ENCODE measurements around the gene CAMSAP1.

CAMSAP1 gene

GRCh38 chr9:135770203-135770535, 137.2 kb downstream of the CAMSAP1 start:
- H3K9me3 ChIP-seq (replicated peaks; ENCODE audit: low read length): peaks cover 7% of the 10 kb centered on the region
- no peak overlapping the region for H3K4me2 ChIP-seq (ENCODE audit: low read length)
- H3K36me3 ChIP-seq (ENCODE audit: insufficient read depth, low read length): no peaks in the 10 kb centered on the region
- no peak overlapping the region for H3K9ac ChIP-seq (ENCODE audit: low read depth, low read length)
- H3K4me1 ChIP-seq (ENCODE audit: control insufficient read depth, insufficient read depth, low read length): no peaks in the 10 kb centered on the region
- no peaks in the 10 kb centered on the region for H3K27me3 ChIP-seq (ENCODE audit: control insufficient read depth, insufficient read depth, low read length)
- H3K4me3 ChIP-seq (ENCODE audit: low read length): no peak overlapping the region

GRCh38 chr9:135769489-135770202, 137.7 kb downstream of the CAMSAP1 start:
- Histone ChIP-seq H3K4me2 (ENCODE audit: low read length) (no peak overlapping the region), H3K27me3 (ENCODE audit: control insufficient read depth, insufficient read depth, low read length) (no peaks in the 10 kb centered on the region), H3K36me3 (ENCODE audit: insufficient read depth, low read length) (no peaks in the 10 kb centered on the region), H3K4me3 (ENCODE audit: low read length) (no peak overlapping the region), H3K4me1 (ENCODE audit: control insufficient read depth, insufficient read depth, low read length) (no peaks in the 10 kb centered on the region), H3K9me3 (replicated peaks; ENCODE audit: low read length) (peaks cover 7% of the 10 kb centered on the region), H3K9ac (ENCODE audit: low read depth, low read length) (no peak overlapping the region)

- Histone ChIP-seq H3K4me2 (ENCODE audit: low read length) (no peak overlapping the region), H3K4me3 (ENCODE audit: low read length) (no peak overlapping the region), H3K9me3 (replicated peaks; ENCODE audit: low read length) (peaks cover 7% of the 10 kb centered on the region), H3K36me3 (ENCODE audit: insufficient read depth, low read length) (no peaks in the 10 kb centered on the region), H3K9ac (ENCODE audit: low read depth, low read length) (no peak overlapping the region), H3K4me1 (ENCODE audit: control insufficient read depth, insufficient read depth, low read length) (no peaks in the 10 kb centered on the region), H3K27me3 (ENCODE audit: control insufficient read depth, insufficient read depth, low read length) (no peaks in the 10 kb centered on the region)
Measured at GRCh38 chr9:135768516-135769218, 138.7 kb downstream of the CAMSAP1 start.

GRCh38 chr9:135766707-135767106, 140.6 kb downstream of the CAMSAP1 start:
- no peaks in the 10 kb centered on the region for H3K4me1 ChIP-seq (ENCODE audit: control insufficient read depth, insufficient read depth, low read length)
- peaks cover 7% of the 10 kb centered on the region for H3K9me3 ChIP-seq (replicated peaks; ENCODE audit: low read length)
- H3K4me2 ChIP-seq (ENCODE audit: low read length): no peak overlapping the region

GRCh38 chr9:135766251-135766650, 141.1 kb downstream of the CAMSAP1 start:
- peaks cover 7% of the 10 kb centered on the region for H3K9me3 ChIP-seq (replicated peaks; ENCODE audit: low read length)
- H3K27me3 ChIP-seq (ENCODE audit: control insufficient read depth, insufficient read depth, low read length): no peaks in the 10 kb centered on the region
- no peaks in the 10 kb centered on the region for H3K36me3 ChIP-seq (ENCODE audit: insufficient read depth, low read length)
- no peak overlapping the region for H3K9ac ChIP-seq (ENCODE audit: low read depth, low read length)
- H3K4me2 ChIP-seq (ENCODE audit: low read length): no peak overlapping the region
- H3K4me1 ChIP-seq (ENCODE audit: control insufficient read depth, insufficient read depth, low read length): no peaks in the 10 kb centered on the region
- H3K4me3 ChIP-seq (ENCODE audit: low read length): no peak overlapping the region

More at GRCh38 chr9:135766707-135767106, 140.6 kb downstream of the CAMSAP1 start:
- no peak overlapping the region for H3K9ac ChIP-seq (ENCODE audit: low read depth, low read length)
- no peaks in the 10 kb centered on the region for H3K36me3 ChIP-seq (ENCODE audit: insufficient read depth, low read length)
- no peaks in the 10 kb centered on the region for H3K27me3 ChIP-seq (ENCODE audit: control insufficient read depth, insufficient read depth, low read length)
- H3K4me3 ChIP-seq (ENCODE audit: low read length): no peak overlapping the region

- Histone ChIP-seq H3K4me1 (ENCODE audit: control insufficient read depth, insufficient read depth, low read length) (no peaks in the 10 kb centered on the region), H3K36me3 (ENCODE audit: insufficient read depth, low read length) (no peaks in the 10 kb centered on the region), H3K27me3 (ENCODE audit: control insufficient read depth, insufficient read depth, low read length) (no peaks in the 10 kb centered on the region), H3K4me2 (ENCODE audit: low read length) (no peak overlapping the region), H3K9ac (ENCODE audit: low read depth, low read length) (no peak overlapping the region), H3K4me3 (ENCODE audit: low read length) (no peak overlapping the region), H3K9me3 (replicated peaks; ENCODE audit: low read length) (peaks cover 7% of the 10 kb centered on the region)
Measured at GRCh38 chr9:135765416-135765815, 141.9 kb downstream of the CAMSAP1 start.

GRCh38 chr9:135764731-135765130, 142.6 kb downstream of the CAMSAP1 start:
- Histone ChIP-seq H3K4me2 (ENCODE audit: low read length) (no peak overlapping the region), H3K9ac (ENCODE audit: low read depth, low read length) (no peak overlapping the region), H3K27me3 (ENCODE audit: control insufficient read depth, insufficient read depth, low read length) (no peaks in the 10 kb centered on the region), H3K36me3 (ENCODE audit: insufficient read depth, low read length) (no peaks in the 10 kb centered on the region), H3K9me3 (replicated peaks; ENCODE audit: low read length) (peaks cover 7% of the 10 kb centered on the region), H3K4me3 (ENCODE audit: low read length) (no peak overlapping the region), H3K4me1 (ENCODE audit: control insufficient read depth, insufficient read depth, low read length) (no peaks in the 10 kb centered on the region)

GRCh38 chr9:135763716-135764446, 143.5 kb downstream of the CAMSAP1 start:
- no peak overlapping the region for H3K4me3 ChIP-seq (ENCODE audit: low read length)
- H3K4me2 ChIP-seq (ENCODE audit: low read length): no peak overlapping the region
- no peak overlapping the region for H3K9ac ChIP-seq (ENCODE audit: low read depth, low read length)
- no peaks in the 10 kb centered on the region for H3K36me3 ChIP-seq (ENCODE audit: insufficient read depth, low read length)
- H3K4me1 ChIP-seq (ENCODE audit: control insufficient read depth, insufficient read depth, low read length): no peaks in the 10 kb centered on the region
- peaks cover 7% of the 10 kb centered on the region for H3K9me3 ChIP-seq (replicated peaks; ENCODE audit: low read length)
- H3K27me3 ChIP-seq (ENCODE audit: control insufficient read depth, insufficient read depth, low read length): no peaks in the 10 kb centered on the region

- H3K9ac ChIP-seq (ENCODE audit: low read depth, low read length): no peak overlapping the region
- no peaks in the 10 kb centered on the region for H3K36me3 ChIP-seq (ENCODE audit: insufficient read depth, low read length)
- no peaks in the 10 kb centered on the region for H3K4me1 ChIP-seq (ENCODE audit: control insufficient read depth, insufficient read depth, low read length)
- H3K4me2 ChIP-seq (ENCODE audit: low read length): no peak overlapping the region
- H3K9me3 ChIP-seq (replicated peaks; ENCODE audit: low read length): peaks cover 7% of the 10 kb centered on the region
- H3K4me3 ChIP-seq (ENCODE audit: low read length): no peak overlapping the region
- no peaks in the 10 kb centered on the region for H3K27me3 ChIP-seq (ENCODE audit: control insufficient read depth, insufficient read depth, low read length)
Measured at GRCh38 chr9:135762921-135763320, 144.4 kb downstream of the CAMSAP1 start.

- H3K9me3 ChIP-seq (replicated peaks; ENCODE audit: low read length): peaks cover 7% of the 10 kb centered on the region
Measured at GRCh38 chr9:135761845-135762168, 145.5 kb downstream of the CAMSAP1 start.

GRCh38 chr9:135761150-135761844, 146.0 kb downstream of the CAMSAP1 start:
- Histone ChIP-seq H3K4me3 (ENCODE audit: low read length) (no peak overlapping the region), H3K36me3 (ENCODE audit: insufficient read depth, low read length) (no peaks in the 10 kb centered on the region), H3K4me2 (ENCODE audit: low read length) (no peak overlapping the region), H3K9me3 (replicated peaks; ENCODE audit: low read length) (peaks cover 5% of the 10 kb centered on the region), H3K27me3 (ENCODE audit: control insufficient read depth, insufficient read depth, low read length) (no peaks in the 10 kb centered on the region), H3K9ac (ENCODE audit: low read depth, low read length) (no peak overlapping the region), H3K4me1 (ENCODE audit: control insufficient read depth, insufficient read depth, low read length) (no peaks in the 10 kb centered on the region)

More at GRCh38 chr9:135761845-135762168, 145.5 kb downstream of the CAMSAP1 start:
- no peak overlapping the region for H3K4me2 ChIP-seq (ENCODE audit: low read length)
- no peaks in the 10 kb centered on the region for H3K36me3 ChIP-seq (ENCODE audit: insufficient read depth, low read length)
- H3K9ac ChIP-seq (ENCODE audit: low read depth, low read length): no peak overlapping the region
- H3K4me1 ChIP-seq (ENCODE audit: control insufficient read depth, insufficient read depth, low read length): no peaks in the 10 kb centered on the region
- H3K4me3 ChIP-seq (ENCODE audit: low read length): no peak overlapping the region
- H3K27me3 ChIP-seq (ENCODE audit: control insufficient read depth, insufficient read depth, low read length): no peaks in the 10 kb centered on the region

Data from skeletal muscle satellite cell (primary cell).